GM12873 (cell line): ENCODE data around the gene ATP13A2.

Experiments used
- TF ChIP-seq, protein P1 (sequence below): IDR thresholded peaks from 2 replicates; pipeline ENCODE4 v1.5.1; 2012; ENCODE audit warnings: low read depth, mild to moderate bottlenecking, moderate library complexity, low read length, control low read depth; ENCODE audit not compliant: insufficient read depth; ENCODE audit errors: missing control alignments

ATP13A2 gene

DNA sequence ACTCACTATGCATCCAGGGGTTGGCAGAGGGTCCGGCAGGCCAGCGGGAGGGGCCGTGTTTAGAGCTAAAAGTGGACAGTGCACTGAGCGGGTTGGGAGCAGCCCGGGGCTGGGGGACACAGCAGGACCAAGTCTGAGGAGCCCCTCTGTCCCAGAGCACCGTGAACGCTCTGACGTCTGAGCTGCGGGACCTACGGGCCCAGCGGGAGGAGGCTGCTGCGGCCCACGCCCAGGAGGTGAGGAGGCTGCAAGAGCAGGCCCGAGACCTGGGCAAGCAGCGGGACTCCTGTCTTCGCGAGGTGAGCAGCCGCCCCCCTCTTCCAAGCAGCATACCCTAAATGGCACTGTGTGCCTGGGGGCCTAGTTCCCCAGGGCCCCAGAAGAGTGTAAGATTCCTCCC lies 57.1 kb downstream of the ATP13A2 start:
- TF ChIP-seq, protein P1, sequence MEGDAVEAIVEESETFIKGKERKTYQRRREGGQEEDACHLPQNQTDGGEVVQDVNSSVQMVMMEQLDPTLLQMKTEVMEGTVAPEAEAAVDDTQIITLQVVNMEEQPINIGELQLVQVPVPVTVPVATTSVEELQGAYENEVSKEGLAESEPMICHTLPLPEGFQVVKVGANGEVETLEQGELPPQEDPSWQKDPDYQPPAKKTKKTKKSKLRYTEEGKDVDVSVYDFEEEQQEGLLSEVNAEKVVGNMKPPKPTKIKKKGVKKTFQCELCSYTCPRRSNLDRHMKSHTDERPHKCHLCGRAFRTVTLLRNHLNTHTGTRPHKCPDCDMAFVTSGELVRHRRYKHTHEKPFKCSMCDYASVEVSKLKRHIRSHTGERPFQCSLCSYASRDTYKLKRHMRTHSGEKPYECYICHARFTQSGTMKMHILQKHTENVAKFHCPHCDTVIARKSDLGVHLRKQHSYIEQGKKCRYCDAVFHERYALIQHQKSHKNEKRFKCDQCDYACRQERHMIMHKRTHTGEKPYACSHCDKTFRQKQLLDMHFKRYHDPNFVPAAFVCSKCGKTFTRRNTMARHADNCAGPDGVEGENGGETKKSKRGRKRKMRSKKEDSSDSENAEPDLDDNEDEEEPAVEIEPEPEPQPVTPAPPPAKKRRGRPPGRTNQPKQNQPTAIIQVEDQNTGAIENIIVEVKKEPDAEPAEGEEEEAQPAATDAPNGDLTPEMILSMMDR: no peak

DNA sequence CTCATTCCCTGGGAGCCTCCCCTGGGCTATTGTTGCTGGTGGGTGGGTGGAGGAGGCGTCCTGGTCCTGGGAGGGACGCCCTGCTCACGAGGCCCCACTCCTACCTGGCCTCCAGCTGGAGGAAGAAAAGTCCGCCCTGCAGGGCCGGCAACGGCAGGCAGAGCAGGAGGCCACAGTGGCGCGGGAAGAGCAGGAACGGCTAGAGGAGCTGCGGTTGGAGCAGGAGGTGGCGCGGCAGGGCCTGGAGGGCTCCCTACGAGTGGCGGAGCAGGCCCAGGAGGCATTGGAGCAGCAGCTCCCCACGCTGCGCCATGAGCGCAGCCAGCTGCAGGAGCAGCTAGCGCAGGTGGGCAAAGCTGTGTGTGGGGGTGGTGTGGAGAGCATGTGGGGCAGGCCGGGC lies 65.1 kb downstream of the ATP13A2 start:
- TF ChIP-seq, protein P1: no peak

DNA sequence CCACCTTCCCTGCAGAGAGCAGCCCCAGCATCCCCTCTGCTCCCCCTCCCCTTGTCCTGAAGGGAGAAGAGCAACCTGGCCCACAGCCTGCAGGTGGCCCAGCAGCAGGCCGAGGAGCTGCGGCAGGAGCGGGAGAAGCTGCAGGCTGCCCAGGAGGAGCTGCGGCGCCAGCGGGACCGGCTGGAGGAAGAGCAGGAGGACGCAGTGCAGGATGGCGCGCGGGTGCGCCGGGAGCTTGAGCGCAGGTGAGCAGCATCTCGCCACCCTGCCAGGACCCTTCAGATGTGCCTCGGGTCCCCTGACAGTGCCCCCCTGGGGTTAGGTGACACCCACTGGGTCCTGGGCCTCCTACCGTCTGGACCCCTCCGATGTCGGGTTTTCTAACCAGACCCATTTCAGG lies 67.7 kb downstream of the ATP13A2 start:
- TF ChIP-seq, protein P1: no peak

DNA sequence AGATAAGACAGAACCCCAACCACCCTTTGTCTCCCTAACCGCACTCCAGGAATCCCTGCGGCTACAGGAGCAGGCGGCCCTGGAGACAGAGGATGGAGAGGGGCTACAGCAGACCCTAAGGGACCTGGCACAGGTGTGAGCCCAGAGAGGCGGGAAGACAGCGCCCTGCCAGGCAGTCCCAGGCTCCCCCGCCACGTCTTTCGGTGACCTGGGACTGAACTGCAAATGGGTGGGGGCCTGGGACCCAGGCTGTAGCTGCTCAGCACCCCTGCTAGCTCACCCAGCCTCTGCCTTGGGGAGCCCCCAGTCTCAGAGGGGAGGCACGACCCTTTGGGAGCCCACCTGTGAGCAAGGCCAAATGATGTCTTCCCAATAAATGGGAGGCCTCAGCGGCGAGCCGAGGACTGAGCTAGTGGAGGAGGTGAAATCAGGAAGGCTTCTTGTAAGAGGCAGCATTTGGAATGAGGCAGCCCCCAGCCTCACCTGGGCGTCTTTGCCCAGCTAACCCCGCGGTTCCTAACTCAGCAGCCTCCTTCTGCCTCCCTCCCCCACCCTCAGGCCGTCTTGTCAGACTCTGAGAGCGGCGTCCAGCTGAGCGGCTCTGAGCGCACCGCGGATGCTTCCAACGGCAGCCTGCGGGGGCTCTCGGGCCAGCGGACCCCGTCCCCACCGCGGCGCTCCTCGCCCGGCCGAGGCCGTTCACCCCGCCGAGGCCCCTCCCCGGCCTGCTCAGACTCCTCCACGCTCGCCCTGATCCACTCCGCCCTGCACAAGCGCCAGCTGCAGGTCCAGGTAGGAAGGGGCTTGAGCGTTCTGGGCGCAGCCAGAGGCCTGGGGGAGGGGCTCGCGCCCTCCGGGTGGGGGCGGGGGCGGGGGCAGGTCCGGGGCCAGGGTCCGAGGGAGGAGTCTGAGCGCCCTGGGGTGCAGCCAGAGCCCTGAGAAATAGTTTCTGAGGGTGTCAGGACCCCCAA lies 73.1 kb downstream of the ATP13A2 start:
- TF ChIP-seq, protein P1: no peak
